Epidermal melanocyte (primary cell): ENCODE data around the gene TMEM101.
"Not testable (repeated sequence)": the region's sequence is repeated elsewhere in the genome, so short reads cannot be mapped to it uniquely, and the experiment has no call there.

Experiments
- DNase-seq: peaks from one replicate; pipeline ENCODE4 v3.0.0; 2011; ENCODE audit warnings: low spot score; ENCODE audit not compliant: insufficient read length

TMEM101 gene

GRCh38 chr17:44000871-44001460 lies 13.8 kb downstream of the TMEM101 start:
- DNase-seq: no peak

- DNase-seq: no peak
Measured at GRCh38 chr17:44000141-44000860, 14.5 kb downstream of the TMEM101 start.

GRCh38 chr17:43999024-43999423 lies 15.7 kb downstream of the TMEM101 start:
- no peak for DNase-seq

DNA sequence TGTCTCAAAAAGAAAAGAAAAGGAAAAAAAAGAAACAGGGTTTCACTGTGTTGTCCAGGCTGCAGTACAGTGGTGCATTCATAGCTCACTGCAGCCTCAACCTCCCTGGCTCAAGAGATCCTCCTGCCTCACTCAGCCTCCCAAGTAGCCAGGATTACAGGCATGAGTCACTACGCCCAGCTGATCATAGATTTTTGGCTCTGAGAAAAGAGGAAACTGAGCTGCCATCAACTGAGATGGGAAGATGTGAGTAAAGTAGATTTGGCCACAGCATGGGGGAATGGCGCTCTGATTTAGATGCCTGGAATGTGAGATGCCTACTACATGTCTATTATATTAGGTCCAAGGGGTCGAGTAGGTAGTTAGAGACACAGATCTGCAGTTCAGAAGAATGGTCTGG lies 16.2 kb downstream of the TMEM101 start:
- DNase-seq: no peak

DNA sequence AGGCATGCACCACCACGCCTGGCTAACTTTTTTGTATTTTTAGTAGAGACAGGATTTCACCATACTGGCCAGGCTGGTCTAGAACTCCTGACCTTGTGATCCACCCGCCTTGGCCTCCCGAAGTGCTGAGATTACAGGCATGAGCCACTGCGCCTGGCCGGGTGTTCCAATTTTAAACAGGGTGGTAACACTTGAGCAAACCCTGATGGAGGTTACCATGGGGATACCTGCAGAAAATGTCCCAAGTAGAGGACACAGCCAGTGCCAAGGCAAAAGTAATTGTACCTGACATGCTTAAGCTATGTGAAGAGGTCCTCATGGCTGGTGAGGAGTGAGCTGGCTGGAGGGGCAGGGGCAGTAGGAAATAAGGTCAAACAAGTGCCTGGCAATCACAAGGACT lies 17.6 kb downstream of the TMEM101 start:
- not testable (repeated sequence) for DNase-seq

DNA sequence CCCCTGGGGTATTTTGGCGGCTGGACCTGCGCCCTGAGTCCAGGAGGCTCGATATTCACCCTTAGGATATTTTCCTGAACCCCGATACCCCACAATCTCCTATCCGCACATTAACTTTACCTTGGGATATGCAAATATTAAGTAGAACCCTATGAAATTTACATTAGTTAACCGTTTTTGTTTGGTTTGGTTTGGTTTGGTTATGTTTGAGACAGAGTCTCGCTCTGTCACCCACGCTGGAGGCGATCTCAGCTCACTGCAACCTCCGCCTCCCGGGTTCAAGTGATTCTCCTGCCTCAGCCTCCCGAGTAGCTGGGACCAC lies 19.7 kb downstream of the TMEM101 start:
- no peak for DNase-seq

DNA sequence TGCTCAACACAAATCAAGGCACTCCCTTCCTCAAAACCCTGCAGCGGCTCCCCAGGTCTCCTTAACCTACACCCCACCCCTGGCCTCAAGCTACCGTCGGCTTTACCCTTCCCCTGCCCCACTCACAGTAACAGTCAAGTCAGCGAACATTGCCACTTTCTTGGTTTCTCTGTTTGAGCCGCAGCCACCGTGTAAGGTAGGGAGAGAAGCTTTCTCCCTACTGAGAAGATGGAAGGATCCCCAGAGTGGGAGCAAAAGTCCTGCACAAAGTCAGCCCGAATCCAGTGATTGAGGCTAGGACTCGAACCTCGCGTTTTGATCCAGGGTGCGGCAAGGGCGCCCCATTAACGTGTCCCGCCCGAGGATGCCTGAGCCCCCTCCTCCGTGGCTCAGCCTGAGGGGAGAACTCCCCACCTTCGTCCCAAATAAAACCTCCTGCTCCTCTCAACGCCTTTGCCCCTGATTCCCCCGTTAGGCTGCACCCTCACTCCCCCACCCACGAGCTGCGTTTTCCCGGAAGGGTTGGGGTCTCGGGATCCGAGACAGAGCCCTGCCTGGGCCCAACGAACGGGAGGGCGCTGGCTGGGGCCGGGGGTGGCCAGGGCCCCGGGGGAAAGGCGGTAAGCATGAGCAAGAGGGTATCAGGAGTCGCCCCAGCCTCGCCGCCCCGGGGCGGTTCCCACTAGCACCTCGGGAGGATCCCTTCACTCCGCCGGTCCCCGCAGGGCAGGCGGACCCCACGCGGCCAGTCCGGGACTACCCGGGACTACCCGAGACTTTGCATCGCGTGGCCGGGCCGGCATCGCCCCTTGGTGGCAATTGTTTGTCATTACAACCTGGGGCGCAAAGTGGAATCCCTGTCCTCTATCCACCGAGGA lies 20.3 kb downstream of the TMEM101 start:
- DNase-seq: peak; percentile 57

DNA sequence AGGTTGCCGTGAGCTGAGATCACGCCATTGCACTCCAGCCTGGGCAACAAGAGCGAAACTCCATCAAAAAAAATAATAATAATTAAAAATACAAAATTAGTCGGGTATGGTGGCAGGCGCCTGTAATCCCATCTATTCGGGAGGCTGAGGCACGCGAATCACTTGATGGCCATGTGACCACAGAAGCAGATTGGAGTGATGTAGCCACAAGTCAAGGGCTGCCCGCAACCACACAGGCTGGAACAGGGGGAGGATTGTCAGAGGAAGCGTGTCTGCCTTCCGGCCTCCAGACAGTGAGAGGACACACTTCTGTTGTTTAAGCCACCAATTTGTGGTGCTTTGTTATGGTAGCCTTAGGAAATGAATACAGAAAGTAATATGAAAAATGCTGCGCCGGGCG lies 22.1 kb downstream of the TMEM101 start:
- no peak for DNase-seq

DNA sequence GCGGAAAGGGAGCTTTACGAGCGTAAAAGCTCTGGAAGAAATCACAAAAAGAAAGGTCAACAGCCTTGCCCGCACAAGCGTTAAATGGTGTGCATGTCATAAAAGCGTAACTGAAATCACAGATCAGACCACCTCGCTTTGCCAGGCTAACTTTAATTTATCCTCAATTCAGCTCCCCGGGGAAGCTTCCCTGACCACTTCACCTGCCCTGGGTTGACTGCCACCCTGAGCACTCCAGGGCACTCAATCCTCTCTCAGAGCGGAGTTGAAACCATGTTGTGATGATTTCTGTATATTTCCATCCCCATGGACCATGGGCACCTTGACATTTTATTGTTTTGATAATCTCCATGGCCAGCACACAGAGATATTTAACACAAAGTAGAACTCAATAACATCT lies 26.5 kb downstream of the TMEM101 start:
- no peak for DNase-seq

GRCh38 chr17:43987131-43988021 lies 27.4 kb downstream of the TMEM101 start:
- DNase-seq: no peak

DNA sequence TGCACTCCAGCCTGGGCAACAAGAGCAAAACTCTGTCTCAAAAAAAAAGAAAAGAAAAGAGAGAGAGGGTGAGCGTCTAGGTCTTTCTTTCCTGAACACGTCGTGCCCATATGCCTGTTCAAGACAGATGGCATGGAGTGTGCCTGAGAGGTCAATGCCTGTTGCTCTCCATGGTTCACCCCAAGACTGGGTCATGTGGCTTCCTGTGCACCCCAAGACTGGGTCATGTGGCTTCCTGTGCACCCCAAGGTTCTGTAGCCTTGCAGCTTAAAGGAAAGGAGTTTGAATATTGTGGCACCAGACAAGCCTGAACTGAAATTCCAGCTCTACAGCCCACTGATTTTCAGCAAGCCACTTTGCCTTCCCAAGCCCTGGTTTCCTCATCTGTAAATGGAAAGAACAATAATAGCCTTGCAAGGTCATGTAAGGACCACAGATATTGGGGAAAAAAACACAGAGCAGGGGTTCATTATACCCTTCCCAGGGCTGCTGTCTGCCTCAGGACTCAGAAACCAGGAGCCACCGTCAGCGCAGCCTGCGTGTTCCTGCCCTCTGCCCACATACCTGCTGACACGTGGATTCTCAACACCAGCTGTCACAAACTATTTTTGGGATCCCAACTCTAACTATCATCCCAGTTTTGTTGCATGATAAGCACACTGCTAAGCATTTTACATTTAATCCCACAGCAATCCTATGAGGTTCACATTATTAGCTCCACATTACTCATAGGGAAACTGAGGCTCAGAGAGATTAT lies 28.4 kb downstream of the TMEM101 start:
- no peak for DNase-seq

GRCh38 chr17:43984521-43984920 lies 30.2 kb downstream of the TMEM101 start:
- no peak for DNase-seq

- no peak for DNase-seq
Measured at GRCh38 chr17:43983515-43984411, 31.0 kb downstream of the TMEM101 start.

DNA sequence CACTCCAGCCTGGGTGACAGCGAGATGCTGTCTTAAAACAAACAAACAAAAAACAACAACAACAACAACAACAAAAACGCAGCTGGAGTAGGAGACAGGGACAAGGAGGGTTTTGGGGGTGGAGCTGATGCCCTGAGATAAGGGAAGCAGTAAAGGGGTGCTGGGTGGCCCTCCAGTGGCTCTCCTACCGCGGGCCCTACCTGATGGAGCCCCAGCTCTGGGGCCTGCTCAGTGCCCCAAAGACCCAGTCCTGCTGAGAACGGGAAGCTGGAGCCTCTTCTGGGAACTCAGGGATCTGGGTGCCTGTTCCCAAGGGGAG lies 31.6 kb downstream of the TMEM101 start:
- DNase-seq: no peak

DNA sequence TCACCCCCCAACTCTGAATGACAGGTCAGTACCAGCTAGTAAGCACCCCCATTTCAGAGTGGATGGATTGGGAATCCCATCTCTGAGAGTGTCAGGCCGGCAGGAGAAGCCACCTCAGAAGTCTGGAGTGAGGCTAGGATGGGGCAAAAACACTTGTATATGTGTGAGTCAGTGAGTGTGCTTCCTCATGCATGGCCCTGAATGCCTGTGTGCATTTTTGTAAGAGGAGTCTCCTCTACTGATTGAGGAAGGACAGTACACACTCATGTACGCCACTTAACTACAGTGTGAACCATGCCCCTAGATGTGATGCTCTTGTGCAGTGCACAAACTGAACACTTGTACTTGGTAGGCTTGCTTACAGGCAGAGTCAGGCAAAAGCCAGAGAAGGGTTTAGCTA lies 32.6 kb downstream of the TMEM101 start:
- no peak for DNase-seq

- DNase-seq: no peak
Measured at GRCh38 chr17:43979671-43980070, 35.1 kb downstream of the TMEM101 start.

DNA sequence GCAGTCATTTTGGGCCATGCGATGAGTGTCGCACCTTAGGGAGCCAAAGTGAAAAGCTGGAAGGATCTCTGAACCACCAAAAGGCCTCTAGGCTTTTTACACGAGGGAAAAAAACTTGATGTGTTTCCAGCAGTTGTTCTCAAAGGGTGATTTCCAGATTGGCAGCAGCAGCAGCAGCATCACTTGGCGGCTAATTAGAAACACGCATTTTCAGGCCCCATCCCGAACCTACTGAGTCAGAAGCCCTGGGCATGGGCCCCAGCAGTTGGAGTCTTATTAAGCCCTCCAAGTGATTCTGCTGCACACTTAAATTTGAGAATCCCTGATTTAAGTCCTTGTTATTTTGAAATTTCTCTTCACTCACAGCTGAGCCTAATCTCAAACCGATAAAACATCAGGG lies 35.8 kb downstream of the TMEM101 start:
- DNase-seq: no peak

- DNase-seq: no peak
Measured at GRCh38 chr17:43978078-43978477, 36.7 kb downstream of the TMEM101 start.

DNA sequence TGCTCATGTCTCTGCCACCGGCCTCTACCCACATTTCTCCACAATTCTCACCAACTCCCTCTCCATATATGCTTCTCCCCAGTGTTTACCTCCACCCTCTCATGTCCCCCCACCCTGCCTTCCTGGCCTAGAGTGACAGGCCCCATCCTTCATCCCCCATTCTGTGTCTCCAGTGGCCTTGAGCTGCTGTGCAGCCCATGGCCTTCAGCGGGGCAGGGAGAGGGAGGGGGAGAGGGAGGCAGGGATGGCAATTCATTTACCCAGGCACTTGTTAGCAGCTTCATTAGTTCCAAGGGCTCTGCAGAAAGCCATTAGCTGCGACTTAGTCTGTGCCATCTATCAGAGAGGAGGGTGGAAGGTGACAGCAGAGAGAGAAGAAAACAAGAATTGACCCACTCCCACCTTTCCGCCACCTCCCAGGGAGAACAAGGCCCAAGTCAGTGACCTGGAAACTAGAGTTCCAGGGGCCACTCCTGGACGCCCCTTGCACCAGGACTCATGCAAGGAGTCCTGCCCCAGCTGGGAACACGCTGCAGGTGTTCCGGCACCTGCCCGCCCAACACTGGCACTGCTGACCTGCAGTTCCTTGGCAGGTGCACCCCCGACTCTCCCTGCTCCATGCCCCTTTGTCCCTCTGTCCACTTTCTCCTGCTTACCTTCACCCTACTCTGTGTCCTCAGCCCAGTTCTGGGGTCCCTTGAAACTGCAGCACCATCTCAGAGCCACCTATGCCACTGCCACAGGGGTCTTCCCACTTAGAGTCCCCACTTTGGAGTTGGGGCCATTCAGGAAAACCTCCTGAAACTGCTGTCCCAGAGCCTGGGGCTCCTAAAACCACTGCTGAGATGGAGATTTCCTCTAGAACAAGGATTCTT lies 37.6 kb downstream of the TMEM101 start:
- no peak for DNase-seq
